ENCODE measurements around the gene IMP4. TPM values are rescaled to one million over a fixed set of nuclear protein-coding genes. Genes with fewer than 3 reads are reported as not detected.

The IMP4 gene
- total RNA-seq, 4 donors from 2014 or later: 25.1 to 51.8 (median 43.3) TPM

DNA sequence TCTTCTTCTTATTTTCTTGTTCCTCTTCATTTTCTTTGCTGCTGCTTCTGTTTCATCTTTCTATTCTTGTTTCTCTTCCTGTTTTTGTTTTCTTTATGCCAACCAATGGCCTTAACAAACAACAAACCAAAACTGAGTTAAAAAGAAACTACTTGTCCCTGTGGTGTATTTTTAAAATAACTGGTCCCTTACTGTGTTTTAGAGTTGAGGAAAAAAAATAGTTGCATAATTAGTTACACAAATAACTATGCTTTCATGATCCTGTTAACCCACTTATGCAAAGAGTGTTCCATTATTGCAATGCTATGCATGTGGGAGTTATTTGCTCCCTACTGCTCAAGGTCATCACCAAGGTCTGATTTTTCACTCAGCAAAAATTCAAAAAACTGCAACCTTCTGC, 39.5 kb upstream of the IMP4 start:
- Histone ChIP-seq H3K4me1 (no peaks in the 10 kb centered on the region), H3K36me3 (no peaks in the 10 kb centered on the region), H3K9me3 (no peaks in the 10 kb centered on the region), H3K27ac (no peak overlapping the region), H3K27me3 (no peaks in the 10 kb centered on the region), H3K4me3 (no peak overlapping the region)
- intact Hi-C loops (cut with DNase I; ENCODE audit: low total_unique reads): no loop called here
- no peak for DNase-seq
- TF ChIP-seq, protein P1, sequence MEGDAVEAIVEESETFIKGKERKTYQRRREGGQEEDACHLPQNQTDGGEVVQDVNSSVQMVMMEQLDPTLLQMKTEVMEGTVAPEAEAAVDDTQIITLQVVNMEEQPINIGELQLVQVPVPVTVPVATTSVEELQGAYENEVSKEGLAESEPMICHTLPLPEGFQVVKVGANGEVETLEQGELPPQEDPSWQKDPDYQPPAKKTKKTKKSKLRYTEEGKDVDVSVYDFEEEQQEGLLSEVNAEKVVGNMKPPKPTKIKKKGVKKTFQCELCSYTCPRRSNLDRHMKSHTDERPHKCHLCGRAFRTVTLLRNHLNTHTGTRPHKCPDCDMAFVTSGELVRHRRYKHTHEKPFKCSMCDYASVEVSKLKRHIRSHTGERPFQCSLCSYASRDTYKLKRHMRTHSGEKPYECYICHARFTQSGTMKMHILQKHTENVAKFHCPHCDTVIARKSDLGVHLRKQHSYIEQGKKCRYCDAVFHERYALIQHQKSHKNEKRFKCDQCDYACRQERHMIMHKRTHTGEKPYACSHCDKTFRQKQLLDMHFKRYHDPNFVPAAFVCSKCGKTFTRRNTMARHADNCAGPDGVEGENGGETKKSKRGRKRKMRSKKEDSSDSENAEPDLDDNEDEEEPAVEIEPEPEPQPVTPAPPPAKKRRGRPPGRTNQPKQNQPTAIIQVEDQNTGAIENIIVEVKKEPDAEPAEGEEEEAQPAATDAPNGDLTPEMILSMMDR (IDR thresholded peaks at IDR 0.05): no peak
- TF ChIP-seq POLR2A (IDR thresholded peaks at IDR 0.05): no peak

DNA sequence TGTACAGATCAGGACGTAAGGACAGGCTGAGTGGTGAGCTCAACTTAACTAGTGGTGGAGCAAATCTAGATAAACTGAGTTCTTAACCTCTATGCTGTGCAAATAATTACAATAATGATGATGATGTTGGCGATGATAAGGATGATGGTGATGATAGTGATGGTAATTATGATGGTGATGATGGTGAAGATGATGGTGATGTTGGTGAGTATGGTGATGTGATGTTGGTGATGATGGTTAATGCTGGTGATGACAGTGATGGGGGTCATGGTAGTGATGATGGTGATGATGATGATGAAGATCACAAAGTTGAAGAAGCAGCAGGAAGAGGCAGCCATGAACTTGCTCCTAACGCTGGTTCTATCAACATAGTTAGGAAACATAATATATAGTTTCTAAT, 38.0 kb upstream of the IMP4 start:
- H3K27ac ChIP-seq: no peak overlapping the region
- H3K9me3 ChIP-seq: no peaks in the 10 kb centered on the region
- H3K36me3 ChIP-seq: no peaks in the 10 kb centered on the region
- no peak overlapping the region for H3K4me3 ChIP-seq
- no peak for DNase-seq
- TF ChIP-seq, protein P1 (IDR thresholded peaks at IDR 0.05): no peak
- TF ChIP-seq POLR2A (IDR thresholded peaks at IDR 0.05): no peak
- H3K4me1 ChIP-seq: no peaks in the 10 kb centered on the region
- no peaks in the 10 kb centered on the region for H3K27me3 ChIP-seq
- intact Hi-C loops (cut with DNase I; ENCODE audit: low total_unique reads): no loop called here

DNA sequence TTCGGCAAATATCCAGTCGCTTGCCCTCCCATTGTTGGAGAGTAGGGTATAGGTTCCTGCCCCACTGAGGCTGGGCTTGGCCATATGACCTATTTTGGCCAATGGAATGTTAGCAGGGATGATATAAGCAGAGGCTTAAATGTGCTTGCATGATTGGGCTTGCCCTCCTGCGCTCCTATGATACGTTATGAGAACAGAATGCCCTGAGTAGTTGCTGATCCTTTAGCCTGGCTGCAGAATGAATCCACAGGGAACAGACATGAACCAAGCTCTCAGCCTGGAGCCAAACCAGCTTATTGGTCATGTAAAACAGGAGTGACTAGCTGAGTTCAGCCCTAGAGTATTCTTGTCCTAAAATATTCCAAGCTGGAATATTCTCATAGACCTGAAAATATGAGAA, 34.8 kb upstream of the IMP4 start:
- Histone ChIP-seq H3K27me3 (no peaks in the 10 kb centered on the region), H3K36me3 (no peaks in the 10 kb centered on the region), H3K4me1 (no peaks in the 10 kb centered on the region), H3K27ac (no peak overlapping the region), H3K4me3 (no peak overlapping the region), H3K9me3 (no peaks in the 10 kb centered on the region)
- no peak for TF ChIP-seq POLR2A (IDR thresholded peaks at IDR 0.05)
- TF ChIP-seq, protein P1 (IDR thresholded peaks at IDR 0.05): no peak
- DNase-seq: no peak
- intact Hi-C loops (cut with DNase I; ENCODE audit: low total_unique reads): no loop called here

DNA sequence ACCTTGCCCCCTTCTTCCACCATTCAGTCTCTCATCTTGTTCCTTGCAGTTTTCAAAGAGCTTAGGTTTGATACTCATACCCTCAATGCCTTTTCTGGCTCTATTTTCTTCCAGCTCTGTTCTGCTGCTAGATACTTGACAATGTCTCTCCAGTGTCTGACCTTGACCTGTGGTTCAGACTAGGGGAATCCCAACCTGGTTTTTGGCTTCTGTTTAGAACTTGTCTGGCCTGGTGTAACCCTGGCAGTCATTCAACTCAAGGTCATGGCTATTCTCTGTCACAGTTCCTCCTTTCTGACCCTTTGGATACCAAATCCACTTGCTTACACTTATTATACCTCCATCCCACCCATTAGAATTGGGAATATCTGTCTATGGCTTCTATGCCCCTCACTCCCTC, 31.8 kb upstream of the IMP4 start:
- TF ChIP-seq, protein P1 (IDR thresholded peaks at IDR 0.05): no peak
- no peak for TF ChIP-seq POLR2A (IDR thresholded peaks at IDR 0.05)
- Histone ChIP-seq H3K9me3 (no peaks in the 10 kb centered on the region), H3K27me3 (no peaks in the 10 kb centered on the region), H3K4me3 (no peak overlapping the region), H3K27ac (no peak overlapping the region), H3K4me1 (no peaks in the 10 kb centered on the region), H3K36me3 (no peaks in the 10 kb centered on the region)
- intact Hi-C loops (cut with DNase I; ENCODE audit: low total_unique reads): no loop called here
- no peak for DNase-seq

DNA sequence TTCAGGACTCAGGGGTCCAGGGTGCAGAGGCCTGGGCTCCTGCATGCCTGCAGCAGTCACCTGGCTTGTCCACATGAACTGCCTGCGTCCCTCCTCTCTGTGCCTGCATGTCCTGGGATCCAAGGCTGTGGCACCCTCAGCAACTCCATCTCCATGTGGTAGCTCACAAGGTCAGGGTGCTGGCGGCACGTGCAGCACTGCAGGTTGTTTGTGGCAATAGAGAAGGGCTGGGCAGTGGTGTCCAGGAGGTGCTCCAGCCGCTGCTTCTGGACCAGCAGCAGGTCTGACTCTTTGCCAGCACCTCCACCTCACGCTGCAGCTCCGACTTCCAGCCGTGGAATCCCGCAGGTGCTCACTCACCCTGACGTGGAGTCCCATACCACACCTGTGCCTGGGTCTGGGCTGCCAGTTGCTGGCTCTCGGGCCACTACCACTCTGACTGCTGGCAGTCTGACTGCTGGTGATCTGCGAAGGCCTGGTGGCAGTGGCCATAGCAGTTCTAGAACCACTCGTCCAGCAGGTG, 28.8 kb upstream of the IMP4 start:
- no peaks in the 10 kb centered on the region for H3K4me1 ChIP-seq
- TF ChIP-seq, protein P1 (IDR thresholded peaks at IDR 0.05): no peak
- TF ChIP-seq POLR2A (IDR thresholded peaks at IDR 0.05): no peak
- H3K27me3 ChIP-seq: no peaks in the 10 kb centered on the region
- H3K4me3 ChIP-seq: no peak overlapping the region
- H3K9me3 ChIP-seq: no peaks in the 10 kb centered on the region
- no peaks in the 10 kb centered on the region for H3K36me3 ChIP-seq
- no peak overlapping the region for H3K27ac ChIP-seq
- intact Hi-C loops (cut with DNase I; ENCODE audit: low total_unique reads): no loop called here
- DNase-seq: no peak

Data from uterus (tissue), 4 donors.